HG02884 (cell line): ENCODE measurements around the gene IL20RA.
A peak's percentile ranks its signal among the peaks of the same experiment; 100 is the strongest.

ENCODE experiments used
- ATAC-seq: cut with Tn5 transposase; IDR thresholded peaks from one replicate; pipeline ENCODE4 v1.9.1; 2021; ENCODE audit warnings: mild to moderate bottlenecking, moderate library complexity; ENCODE audit not compliant: unreplicated experiment

IL20RA gene

GRCh38 chr6:137046871-137047412 lies 2.2 kb upstream of the IL20RA start:
- ATAC-seq = no peak

GRCh38 chr6:137045222-137045789 lies 541 bp upstream of the IL20RA start:
- no peak for ATAC-seq

DNA sequence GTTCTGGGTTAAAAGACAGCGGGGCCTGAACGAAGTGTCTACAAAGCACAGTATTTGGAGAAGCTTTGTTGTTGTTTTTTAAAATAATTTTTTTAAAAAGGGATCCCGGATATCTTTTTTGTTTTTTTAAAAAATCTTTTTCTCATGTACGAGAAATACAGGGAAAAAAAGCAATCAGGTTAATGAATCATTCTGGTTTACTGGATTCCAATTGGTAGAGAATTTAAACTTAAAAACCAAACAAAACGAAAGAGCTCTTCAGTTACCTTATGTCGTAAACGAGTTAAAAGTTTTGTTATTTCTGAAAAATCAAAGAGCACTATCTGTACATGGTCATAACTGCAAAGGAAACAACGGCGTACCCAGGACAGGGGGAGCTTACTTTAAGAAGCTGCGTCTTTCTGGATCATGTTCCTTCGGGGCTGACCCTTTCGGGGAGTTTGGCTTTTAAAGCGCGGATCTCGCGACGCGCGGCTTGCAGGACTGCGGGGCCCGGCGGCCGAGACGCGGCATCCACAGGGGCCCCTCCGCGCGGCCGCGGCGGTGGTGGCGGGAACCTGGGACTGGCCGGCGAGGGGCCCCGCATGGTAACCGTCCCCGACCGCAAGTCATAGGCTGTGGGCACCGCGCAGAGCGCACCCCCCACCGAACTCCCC lies 927 bp downstream of the IL20RA start:
- ATAC-seq = no peak

- ATAC-seq = no peak
Measured at GRCh38 chr6:137040393-137040792, 4.4 kb downstream of the IL20RA start.

DNA sequence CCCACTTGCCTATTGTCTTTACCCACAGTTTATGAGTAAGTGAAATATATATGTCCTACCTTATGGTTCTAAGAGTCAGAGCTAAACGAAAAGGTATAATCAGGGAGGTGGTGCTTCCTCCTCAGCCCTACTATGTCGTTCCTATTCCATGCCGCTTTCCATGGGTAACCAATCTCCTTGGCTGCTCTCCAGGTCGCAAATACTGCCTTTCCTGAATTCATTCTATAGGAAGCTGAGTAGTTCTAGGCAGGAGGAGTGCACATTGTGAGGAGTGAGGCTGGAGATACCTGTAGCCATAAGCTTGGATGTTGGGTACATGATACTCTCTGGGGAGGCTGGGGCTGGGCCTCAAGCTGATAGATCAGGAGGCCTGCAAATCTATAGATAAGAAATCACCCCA lies 5.8 kb downstream of the IL20RA start:
- ATAC-seq = no peak

DNA sequence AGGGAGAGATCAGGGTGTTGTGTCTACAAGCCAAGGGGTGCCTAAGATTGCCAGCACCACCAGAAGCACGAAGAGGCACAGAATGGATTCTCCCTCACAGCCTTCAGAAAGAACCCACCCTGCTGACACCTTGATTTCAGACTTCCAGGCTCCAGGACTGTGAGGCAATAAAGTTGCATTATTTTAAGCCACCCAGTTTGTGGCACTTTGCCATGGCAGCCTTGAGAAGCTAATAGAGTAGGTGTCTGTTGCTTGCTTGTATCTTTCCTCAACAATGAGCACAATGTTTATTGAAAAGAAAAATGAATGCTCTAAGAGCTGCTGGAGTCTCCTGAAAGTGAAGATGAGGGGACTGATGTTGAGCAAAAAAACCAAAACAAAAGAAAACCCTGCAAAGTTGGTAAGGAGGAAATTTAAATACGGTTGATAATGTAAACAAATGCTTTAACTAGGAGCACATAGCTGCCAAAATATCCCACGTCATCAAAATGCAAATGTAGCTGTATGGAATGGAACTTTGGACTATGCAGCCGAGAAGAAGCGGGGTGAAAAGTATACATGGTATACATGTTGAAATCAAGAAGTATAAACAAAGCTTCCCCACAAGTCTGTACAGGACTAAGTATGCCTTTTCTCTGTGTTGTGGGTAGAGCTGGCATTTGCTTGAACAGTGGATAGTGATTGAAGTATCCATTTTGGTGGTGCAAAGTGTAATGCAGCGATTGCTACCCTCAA lies 8.0 kb downstream of the IL20RA start:
- ATAC-seq = no peak

DNA sequence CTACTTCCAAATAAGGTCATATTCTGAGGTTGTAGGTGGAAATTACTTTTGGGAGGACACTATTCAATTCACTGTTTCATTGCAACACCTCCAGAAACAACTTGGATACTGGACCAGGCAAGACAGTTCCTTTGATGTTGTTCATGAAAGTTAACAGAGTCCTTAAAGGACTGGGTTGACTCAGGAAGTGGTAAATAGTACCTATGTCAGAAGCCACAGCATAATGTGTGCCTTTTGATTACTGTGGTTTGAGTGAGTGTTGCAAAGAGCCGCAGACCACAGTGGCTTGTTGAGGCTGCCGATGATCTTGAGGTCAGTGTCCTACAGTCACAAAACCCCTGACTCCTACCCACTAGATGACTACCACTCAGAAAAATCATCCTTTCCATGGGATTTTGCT lies 10.9 kb downstream of the IL20RA start:
- ATAC-seq = peak; percentile 99

GRCh38 chr6:137031122-137031521 lies 13.6 kb downstream of the IL20RA start:
- ATAC-seq = no peak

DNA sequence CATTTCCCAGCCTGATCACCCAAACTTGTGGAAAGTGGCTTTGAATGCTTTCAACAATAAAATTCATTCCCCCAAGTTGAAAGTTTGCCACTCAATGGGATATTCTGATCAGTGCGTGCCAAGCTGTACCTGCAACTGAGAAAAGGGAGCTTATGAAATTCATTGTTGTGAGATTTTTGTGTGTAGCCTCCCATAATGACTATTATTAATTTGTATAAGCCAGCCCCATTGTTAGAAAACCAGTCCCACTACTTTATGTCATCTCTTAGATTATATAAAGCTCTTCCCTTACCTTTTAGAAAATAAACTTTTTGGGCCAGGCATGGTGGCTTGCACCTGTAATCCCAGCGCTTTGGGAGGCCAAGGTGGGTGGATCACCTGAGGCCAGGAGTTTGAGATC lies 15.9 kb downstream of the IL20RA start:
- ATAC-seq = no peak

DNA sequence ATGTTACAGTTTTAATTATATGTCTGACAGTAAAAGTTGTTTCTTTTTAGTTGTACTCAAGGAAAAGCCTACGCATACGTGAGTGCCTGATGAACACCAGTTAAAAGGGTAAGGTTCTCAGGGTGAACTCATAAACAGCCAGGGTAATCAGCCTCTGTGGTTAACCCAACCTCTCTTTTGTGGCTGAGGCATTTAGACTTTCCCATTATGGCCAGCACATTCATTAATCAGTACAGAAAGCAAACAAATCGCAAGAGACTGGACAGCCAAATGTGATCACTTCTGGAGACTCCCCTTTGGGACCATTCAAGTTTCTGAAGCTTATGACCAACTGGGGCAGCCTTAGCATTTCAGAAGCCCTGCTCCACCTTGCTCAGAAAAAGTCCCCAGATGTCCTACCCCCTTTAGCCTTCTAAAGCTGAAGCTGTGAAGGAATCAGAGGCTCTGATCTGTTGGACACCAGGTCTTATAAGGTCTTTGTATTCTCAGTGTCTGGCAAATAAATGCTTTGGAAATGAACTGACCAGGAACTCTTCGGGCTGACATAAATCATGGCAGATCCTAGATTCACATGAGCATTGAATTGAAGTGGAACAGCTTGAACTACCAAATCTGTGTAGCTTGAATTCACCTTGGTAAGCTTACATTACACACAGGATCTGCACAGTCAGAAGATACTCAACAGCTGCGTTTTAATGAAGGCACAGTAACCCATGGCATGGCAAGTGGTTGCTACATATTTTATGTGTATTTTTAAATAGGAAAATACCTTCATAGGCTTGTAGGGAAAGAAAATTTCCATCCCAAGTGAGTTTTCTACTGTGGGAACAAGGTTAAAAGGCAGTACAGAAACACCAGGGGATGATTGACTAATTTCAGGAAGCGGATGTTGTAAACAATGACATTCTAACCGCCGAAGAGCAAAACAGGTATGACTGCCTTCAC lies 18.7 kb downstream of the IL20RA start:
- ATAC-seq = no peak

- no peak for ATAC-seq
Measured at GRCh38 chr6:137024237-137024990, 20.4 kb downstream of the IL20RA start.

- ATAC-seq = no peak
Measured at GRCh38 chr6:137020776-137021175, 24.0 kb downstream of the IL20RA start.

DNA sequence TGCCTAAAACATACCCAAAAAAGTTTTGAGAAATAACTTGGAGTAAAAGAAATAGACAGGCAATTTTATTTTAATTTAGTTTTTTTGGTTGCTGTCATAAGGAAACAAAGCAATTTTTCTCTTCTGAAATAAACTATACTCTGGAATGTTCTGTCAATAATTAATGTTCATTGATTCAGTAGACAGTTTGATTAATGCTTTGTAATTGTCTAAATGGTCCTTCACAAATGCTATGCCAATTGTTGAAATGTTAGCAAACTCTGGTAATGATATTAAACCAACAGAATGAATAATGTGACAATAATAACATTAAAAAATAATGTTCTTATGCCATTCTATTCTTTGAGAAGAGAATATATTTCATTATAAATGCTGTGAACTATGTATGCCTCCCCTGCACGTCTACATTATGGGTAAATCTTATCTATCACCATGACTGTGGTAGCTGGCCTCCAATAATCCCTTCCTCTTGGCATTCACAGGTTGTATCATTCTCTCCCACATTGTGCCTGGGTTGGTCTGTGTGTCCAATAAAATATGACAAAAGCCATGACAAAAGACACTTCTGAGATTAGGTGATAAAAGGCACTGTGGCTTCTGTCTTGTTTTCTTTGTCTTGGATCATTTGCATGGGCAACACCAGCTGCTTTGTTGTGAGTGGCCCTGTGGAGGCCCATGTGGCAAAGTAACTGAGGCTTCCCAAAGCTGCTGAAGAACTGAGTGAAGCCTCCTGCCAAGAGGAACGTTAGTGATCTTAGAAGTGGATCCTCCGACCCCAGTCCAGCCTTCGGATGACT lies 25.1 kb downstream of the IL20RA start:
- no peak for ATAC-seq

DNA sequence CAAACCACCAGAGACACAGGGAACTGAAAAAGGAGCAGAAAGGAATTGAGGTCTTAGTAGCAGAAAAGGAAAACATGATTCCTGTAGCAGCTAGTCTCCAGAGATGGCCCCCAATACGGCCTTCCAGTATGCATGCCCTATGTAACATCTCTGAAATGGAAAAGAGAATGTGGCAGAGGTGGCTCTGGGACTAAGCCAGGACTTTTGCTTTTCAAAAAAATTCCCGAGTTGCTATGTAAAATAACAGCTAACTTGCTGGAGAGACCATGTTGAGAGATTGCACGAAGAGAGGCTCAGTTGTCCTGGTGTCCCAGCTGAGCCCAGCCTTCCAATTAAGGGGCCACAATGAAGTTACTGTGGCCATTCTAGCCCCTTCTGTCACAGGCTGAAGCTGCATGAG lies 27.7 kb downstream of the IL20RA start:
- no peak for ATAC-seq

DNA sequence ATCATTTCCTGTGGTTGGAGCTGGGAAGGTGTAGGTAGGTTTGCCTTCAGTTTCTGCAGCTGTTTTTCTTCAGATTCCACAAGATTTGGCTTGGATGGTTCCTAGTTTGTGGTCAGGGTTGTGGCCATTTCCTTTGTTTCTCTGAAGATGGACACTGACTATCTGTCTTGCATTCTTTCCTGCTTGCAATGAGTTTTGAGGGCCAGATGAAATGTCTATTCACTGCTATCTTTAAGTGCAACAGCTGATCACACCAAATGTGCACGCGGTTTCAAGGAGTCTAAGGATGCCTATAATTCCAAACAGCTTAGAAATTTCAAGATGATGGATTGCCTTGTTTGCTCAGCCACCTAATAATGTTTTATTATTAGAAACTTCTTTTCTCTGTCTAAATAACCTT lies 28.4 kb downstream of the IL20RA start:
- ATAC-seq = no peak

GRCh38 chr6:137015943-137016342 lies 28.8 kb downstream of the IL20RA start:
- no peak for ATAC-seq

- ATAC-seq = no peak
Measured at GRCh38 chr6:137013738-137014602, 30.8 kb downstream of the IL20RA start.

- ATAC-seq = no peak
Measured at GRCh38 chr6:137013031-137013430, 31.7 kb downstream of the IL20RA start.
